ENCODE data around the gene PTGIR.

Gene PTGIR

DNA sequence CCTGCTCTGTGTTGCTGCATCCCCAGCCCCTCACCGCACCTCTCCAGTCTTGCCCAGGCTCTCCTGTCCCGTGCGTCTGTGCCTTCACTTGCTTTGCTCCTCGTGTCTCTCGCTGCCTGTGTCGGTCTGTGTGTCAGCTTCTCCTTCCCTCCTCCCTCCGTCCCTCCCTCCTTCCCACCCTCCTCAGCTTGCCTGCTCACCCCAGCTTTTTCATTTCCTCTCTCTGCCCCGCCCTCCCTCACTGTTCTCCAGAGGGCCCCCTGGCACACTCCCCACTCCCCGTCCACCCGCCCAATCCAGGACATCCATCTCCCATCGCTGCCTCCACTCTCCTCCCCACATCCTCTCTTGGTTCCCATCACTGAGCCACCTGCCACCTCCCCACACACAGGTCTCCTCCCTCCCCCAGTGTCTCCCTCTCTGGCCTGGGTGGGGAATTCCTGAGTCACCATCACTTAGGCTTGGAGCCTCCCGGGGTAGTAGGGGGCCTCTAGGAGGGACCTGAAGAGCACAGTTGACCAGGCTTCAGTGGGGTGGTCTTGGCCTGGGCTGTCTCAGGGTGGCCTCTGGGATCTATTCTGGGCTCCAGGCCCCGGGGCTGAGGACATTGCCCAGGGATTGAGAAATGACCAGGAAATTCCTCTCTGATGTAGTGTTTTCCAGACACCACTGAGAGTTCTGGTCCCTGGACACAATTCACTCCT is at the start of gene PTGIR:
Gene PTGIR, minus strand, starts transcription at position 132 of the 704 bp plus-strand sequence. CDS start 864 bp downstream, outside the sequence.
- DNase-seq (ENCODE audit: low read depth): no peak

GRCh38 chr19:46670813-46671212 is 45.9 kb upstream of the PTGIR start:
- DNase-seq (ENCODE audit: low read depth): no peak

GRCh38 chr19:46668662-46669061 is 43.8 kb upstream of the PTGIR start:
- no peak for DNase-seq (ENCODE audit: low read depth)

GRCh38 chr19:46665072-46665471 is 40.2 kb upstream of the PTGIR start:
- no peak for DNase-seq (ENCODE audit: low read depth)

DNA sequence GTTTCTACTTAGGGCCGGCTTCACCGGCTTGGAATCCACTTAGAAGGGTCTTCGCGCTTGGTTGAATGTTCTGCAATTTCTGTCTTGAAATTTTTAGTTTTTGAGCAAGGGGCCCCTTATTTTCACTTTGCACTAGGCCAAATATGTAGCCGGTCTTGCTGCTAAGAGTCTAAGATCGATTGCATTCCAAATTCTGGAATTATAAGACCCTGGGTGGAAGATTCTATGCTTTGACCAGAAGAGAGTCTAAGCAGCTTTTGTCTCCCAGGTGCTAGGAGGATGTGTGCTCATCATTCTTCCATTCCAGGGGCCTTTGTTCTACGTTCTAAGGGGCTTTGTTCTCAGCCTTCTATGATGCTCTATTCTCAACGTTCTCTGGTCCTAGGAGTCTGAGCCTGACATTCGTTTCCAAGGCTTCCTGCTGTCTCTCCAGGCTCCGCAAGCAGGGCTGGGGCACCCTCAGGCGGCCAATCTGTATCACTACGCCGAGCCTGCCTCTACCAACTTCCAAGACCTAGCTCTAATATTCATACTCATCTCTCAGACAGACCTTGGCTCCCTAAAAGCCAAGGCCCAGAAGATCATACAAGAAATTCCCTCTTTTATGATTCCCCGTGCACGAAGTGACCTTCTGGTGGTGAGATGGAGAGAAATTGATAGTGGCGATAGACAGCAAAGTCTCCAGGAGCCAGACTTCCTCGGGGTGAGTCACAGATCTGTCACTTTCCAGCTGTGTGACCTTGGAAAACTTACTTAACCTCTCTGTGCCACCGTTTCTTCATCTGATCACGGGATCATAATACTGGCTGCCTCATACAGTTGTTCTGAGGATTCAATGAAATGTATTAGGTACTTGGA is 37.1 kb upstream of the PTGIR start:
- DNase-seq (ENCODE audit: low read depth): peak; percentile 33

DNA sequence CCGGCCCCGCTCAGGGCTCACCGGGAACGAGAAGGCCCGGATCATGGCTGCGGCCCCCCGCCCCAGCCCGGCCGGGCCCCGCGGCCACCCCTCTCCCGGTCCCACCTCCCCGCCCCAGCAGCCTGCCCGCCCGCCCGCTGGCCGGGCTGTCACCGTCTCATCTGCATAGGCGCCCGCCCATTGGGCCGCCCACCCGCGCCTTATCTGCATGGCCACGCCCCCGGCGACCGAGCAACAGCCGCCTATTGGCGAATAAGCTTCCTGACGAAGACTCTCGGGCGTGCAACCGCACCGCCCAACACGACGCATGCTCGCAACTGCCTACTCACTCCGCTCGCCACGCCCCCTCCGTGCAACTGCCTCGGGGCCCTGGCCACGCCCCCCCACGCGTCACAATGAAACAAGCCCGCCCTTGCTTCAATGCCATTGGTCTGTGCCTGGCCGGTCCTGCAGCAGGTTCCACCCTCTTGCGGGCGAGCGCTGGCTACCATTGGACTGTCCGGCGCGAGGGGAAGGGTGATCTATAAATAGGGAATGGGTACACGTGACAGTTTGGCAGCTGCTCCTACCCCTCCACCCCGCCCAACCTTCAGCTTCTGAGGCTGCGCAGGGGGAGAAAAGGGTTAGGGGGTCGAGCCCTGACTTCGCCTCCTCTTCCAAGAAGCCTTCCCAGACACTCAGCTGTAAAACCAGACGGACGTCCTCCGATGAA is 36.3 kb upstream of the PTGIR start, which contains the start of gene DACT3:
Gene DACT3, minus strand, starts transcription at position 163 of the 712 bp plus-strand sequence. Its CDS starts 118 bp downstream, at position 45.
- peak; percentile 99 for DNase-seq (ENCODE audit: low read depth)

GRCh38 chr19:46660551-46661019 is 35.7 kb upstream of the PTGIR start:
- no peak for DNase-seq (ENCODE audit: low read depth)

- DNase-seq (ENCODE audit: low read depth): no peak
These were observed 35.2 kb upstream of the PTGIR start for GRCh38 chr19:46660008-46660517.

- no peak for DNase-seq (ENCODE audit: low read depth)
These were observed 34.5 kb upstream of the PTGIR start for GRCh38 chr19:46659151-46660007.

GRCh38 chr19:46656541-46656940 is 31.7 kb upstream of the PTGIR start:
- no peak for DNase-seq (ENCODE audit: low read depth)

DNA sequence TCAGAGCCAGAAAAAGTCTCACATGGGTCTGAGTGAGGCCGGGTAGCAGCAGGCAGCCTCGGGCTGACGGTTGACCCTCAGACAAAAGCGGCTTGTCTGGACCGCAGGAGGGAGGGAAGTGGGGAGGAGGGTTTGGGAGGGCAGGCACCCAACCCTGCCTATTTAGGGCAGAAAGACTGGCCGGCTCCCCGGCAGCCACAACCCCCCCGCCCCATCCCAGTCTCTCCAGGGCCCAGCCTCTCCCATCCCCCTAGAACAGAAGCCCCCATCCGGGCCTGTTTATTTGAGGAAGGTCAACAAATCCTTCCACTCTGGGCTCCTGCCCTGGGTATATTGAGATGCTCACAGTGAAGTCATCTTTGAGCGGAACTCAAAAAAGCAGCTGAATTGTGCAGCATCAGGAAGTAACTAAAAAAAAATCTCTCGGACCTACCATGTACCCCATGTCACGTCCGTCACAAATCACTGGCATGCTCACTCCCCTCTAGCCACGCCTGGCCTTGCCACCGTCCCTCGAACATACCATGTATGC is 29.8 kb upstream of the PTGIR start:
- no peak for DNase-seq (ENCODE audit: low read depth)

DNA sequence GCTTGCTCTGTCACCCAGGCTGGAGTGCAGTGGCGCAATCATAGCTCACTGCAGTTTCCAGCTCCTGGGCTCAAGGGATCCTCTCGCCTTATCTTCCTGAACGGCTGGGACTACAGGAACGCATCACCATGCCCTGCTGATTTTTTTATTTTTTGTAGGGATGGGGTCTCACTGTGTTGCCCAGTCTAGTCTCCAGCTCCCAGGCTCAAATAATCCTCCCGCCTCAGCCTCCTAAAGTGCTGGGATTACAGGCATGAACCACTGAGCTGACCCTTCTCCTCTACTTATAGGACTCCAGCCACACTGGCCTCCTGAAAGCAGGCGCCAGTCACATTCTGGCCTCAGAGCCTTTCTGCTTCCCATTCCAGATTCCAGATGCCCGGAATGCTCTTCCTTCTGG is 25.6 kb upstream of the PTGIR start:
- no peak for DNase-seq (ENCODE audit: low read depth)

- DNase-seq (ENCODE audit: low read depth): no peak
These were observed 24.4 kb upstream of the PTGIR start for GRCh38 chr19:46648961-46649960.

GRCh38 chr19:46648060-46648960 is 23.4 kb upstream of the PTGIR start:
- DNase-seq (ENCODE audit: low read depth): no peak

- no peak for DNase-seq (ENCODE audit: low read depth)
These were observed 21.5 kb upstream of the PTGIR start for GRCh38 chr19:46646402-46646801.

DNA sequence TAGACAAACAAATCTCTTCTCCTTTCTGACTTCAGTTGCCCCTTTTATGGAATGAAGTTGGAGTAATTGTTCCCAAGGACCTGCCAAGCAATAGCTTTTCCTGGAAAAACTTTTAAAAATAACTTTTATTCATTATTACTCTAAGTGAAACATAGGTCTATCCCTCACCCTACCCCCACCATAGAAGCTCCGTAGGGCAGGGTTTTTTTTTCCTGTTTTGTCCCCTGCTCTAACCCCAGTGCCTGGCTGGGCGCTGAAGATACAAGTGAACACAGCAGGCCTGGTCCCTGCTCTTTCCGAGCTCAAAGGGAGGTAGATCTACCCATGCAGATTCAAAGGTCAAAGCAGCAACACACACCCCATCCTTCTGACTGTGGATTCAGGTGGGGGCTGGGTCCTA is 19.8 kb upstream of the PTGIR start:
- DNase-seq (ENCODE audit: low read depth): no peak

GRCh38 chr19:46640656-46641055 is 15.8 kb upstream of the PTGIR start:
- DNase-seq (ENCODE audit: low read depth): no peak

DNA sequence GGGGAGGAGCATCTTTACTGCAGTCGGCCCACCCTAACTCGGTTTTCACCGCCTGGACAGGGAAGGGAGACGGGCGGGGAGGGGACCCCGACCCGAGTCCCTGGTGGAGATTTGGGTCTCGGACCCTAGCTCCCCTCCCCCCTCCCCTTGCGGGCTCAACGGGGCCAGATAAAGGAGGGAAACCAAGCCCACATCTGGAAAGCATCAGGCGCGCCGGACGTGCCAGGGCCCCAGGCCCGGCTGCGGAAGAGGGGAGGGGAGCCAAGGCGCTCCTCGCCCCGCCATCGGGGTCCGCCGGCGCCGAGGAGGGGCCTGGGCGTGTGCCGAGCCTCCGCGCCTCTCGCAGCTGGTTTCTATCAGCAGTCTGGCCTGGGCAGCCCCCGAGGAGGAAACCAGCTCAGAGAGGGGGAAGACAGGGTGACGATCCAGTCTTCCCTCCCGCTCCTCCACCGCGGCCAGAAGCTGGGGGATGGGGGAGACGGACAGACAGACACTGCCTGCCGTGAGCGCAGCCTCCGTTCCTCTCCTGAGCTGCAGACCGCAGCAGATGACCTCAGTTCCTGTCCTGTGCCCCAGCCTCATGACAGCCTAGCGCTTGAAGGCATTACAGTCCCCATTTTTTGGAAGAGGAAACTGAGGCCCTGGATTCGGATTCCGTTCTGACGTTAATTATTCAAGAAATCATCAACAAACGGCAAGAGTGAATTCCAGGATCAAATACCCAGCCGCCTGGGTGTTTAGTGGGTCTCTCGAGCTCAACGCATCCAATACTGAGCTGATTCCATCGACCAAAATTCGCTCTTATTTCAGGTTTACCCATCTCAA is 14.7 kb upstream of the PTGIR start:
- no peak for DNase-seq (ENCODE audit: low read depth)

Measured in stimulated activated CD8-positive, alpha-beta memory T cell treated with anti-CD3 and anti-CD28 coated beads, Interleukin-7, amount 100 ng/mL, for 24 hours (primary cell).